PC-3 (cell line): ENCODE results near the gene ZBTB16. TPM values are rescaled to one million over a fixed set of nuclear protein-coding genes. Genes with fewer than 3 reads are reported as not detected.
A peak's percentile ranks its signal among the peaks of the same experiment; 100 is the strongest.

Experiments used
- ATAC-seq: fragments of 200-7000 bp; cut with Tn5 transposase; 2 replicates; pipeline ENCODE4 v1.9.1; 2020; ENCODE audit warnings: mild to moderate bottlenecking, moderate library complexity
- BruUV-seq: library from RNA; stranded (reverse); fragments of 400-500 nt; replicated peaks from 2 replicates; lab custom pipeline; 2021; lab: Mats Ljungman, UMichigan
- CTCF ChIA-PET: fragments of 300-600 bp; sonication (Branson Sonifier 250); formaldehyde crosslinking; loops from one replicate; lab custom pipeline; 2022; ENCODE audit warnings: antibody characterized with exemption; lab: Charles Lee
- POLR2A ChIA-PET: fragments of 300-600 bp; sonication (Branson Sonifier 250); formaldehyde crosslinking; loops from one replicate; lab custom pipeline; 2022; ENCODE audit warnings: antibody characterized with exemption; ENCODE audit not compliant: unreplicated experiment; lab: Charles Lee
- DNase-seq: peaks from one replicate; pipeline ENCODE4 v3.0.0-alpha.2; 2015
- H2AFZ ChIP-seq: fragments of 300-600 bp; sonication (generic); 2 replicates; pipeline ENCODE4 v1.6.0; 2016; ENCODE audit warnings: antibody characterized with exemption, low read length
- H3F3A ChIP-seq: fragments of 300-600 bp; sonication (generic); one replicate; pipeline ENCODE4 v1.6.0; 2017; ENCODE audit warnings: antibody characterized with exemption, low read length, control low read depth, mild to moderate bottlenecking; ENCODE audit not compliant: unreplicated experiment
- H3K27ac ChIP-seq: fragments of 300-600 bp; sonication (generic); 2 replicates; pipeline ENCODE4 v1.5.1; 2016; ENCODE audit warnings: mild to moderate bottlenecking, low read length
- H3K27me3 ChIP-seq: fragments of 300-600 bp; sonication (generic); 2 replicates; pipeline ENCODE4 v1.6.1; 2016; ENCODE audit warnings: low read length, mixed read lengths
- H3K36me3 ChIP-seq: fragments of 300-600 bp; sonication (generic); 2 replicates; pipeline ENCODE4 v1.6.1; 2016; ENCODE audit warnings: low read depth, mixed run types, low read length, mixed read lengths
- H3K4me1 ChIP-seq: fragments of 300-600 bp; sonication (generic); 2 replicates; pipeline ENCODE4 v1.5.1; 2016; ENCODE audit warnings: low read length; ENCODE audit not compliant: insufficient read depth
- H3K4me2 ChIP-seq: fragments of 300-600 bp; sonication (generic); 2 replicates; pipeline ENCODE4 v1.6.0; 2016; ENCODE audit warnings: low read length
- H3K4me3 ChIP-seq: fragments of 300-600 bp; sonication (generic); 2 replicates; pipeline ENCODE4 v1.5.1; 2016; ENCODE audit warnings: mild to moderate bottlenecking, low read length, mixed read lengths
- H3K79me2 ChIP-seq: fragments of 300-600 bp; sonication (generic); 2 replicates; pipeline ENCODE4 v1.6.1; 2017; ENCODE audit warnings: low read length, mixed read lengths
- H3K9ac ChIP-seq: fragments of 300-600 bp; sonication (generic); 2 replicates; pipeline ENCODE4 v1.6.0; 2016; ENCODE audit warnings: mild to moderate bottlenecking, low read length
- H3K9me2 ChIP-seq: fragments of 300-600 bp; sonication (generic); replicated peaks from 2 replicates; pipeline ENCODE4 v1.6.1; 2016; ENCODE audit warnings: mixed run types, low read length, mixed read lengths
- H3K9me3 ChIP-seq: fragments of 300-600 bp; sonication (generic); 2 replicates; pipeline ENCODE4 v1.6.1; 2016; ENCODE audit warnings: low read length, mixed read lengths
- H4K20me1 ChIP-seq: fragments of 300-600 bp; sonication (generic); 2 replicates; pipeline ENCODE4 v1.6.1; 2016; ENCODE audit warnings: low read length, mixed read lengths
- CTCF ChIP-seq: fragments of 300-600 bp; sonication (generic); conservative IDR thresholded peaks from 2 replicates; pipeline ENCODE4 v1.5.1; 2017; ENCODE audit warnings: antibody characterized with exemption, low read depth, mild to moderate bottlenecking, low read length
- EZH2 ChIP-seq: fragments of 300-600 bp; sonication (generic); IDR thresholded peaks from one replicate; pipeline ENCODE4 v1.6.1; 2017; ENCODE audit warnings: antibody characterized with exemption, mild to moderate bottlenecking, low read length; ENCODE audit not compliant: unreplicated experiment
- EZH2phosphoT487 ChIP-seq: fragments of 300-600 bp; sonication (generic); IDR thresholded peaks from 2 replicates; pipeline ENCODE4 v1.6.1; 2018; ENCODE audit warnings: mild to moderate bottlenecking, antibody characterized with exemption, low read length, borderline replicate concordance
- intact Hi-C: fragments of 100-400 bp; cut with micrococcal nuclease; formaldehyde crosslinking; loops from 2 replicates; pipeline ENCODE4 v1.9.0; 2023
- total RNA-seq: library from RNA; depleted of rRNA; stranded (reverse); fragments of >200 nt; gene quantifications from 2 replicates; pipeline ENCODE4 v1.2.3, GENCODE V29; 2014

Gene ZBTB16
- total RNA-seq, 1 experiment from 2014 or later: not detected

GRCh38 chr11:114230031-114230704 is 170.7 kb downstream of the ZBTB16 start:
- no peak for ATAC-seq

GRCh38 chr11:114232400-114233059 is 173.0 kb downstream of the ZBTB16 start:
- Histone ChIP-seq H3F3A (no peaks in the 10 kb centered on the region), H3K9ac (no peak overlapping the region), H3K79me2 (no peaks in the 10 kb centered on the region), H3K4me3 (no peak overlapping the region), H3K27me3 (peaks cover 88% of the 10 kb centered on the region), H3K9me2 (no peaks in the 10 kb centered on the region), H2AFZ (no peak overlapping the region), H3K4me2 (no peak overlapping the region), H3K27ac (no peak overlapping the region), H4K20me1 (no peaks in the 10 kb centered on the region), H3K4me1 (no peaks in the 10 kb centered on the region), H3K36me3 (no peaks in the 10 kb centered on the region), H3K9me3 (no peaks in the 10 kb centered on the region)
- ChIA-PET CTCF (no interaction called here), POLR2A (no interaction called here)
- TF ChIP-seq EZH2phosphoT487 (no peak), EZH2 (no peak), CTCF (no peak)
- DNase-seq (no peak), ATAC-seq (0 out of 2 replicates have a peak, but pooled peaks have one; percentile 33)
- intact Hi-C loops: no loop called here
- BruUV-seq: no TSS peak

More at GRCh38 chr11:114230031-114230704, 170.7 kb downstream of the ZBTB16 start:
- ChIA-PET CTCF (interaction anchor here (0.6 kb wide), 1 partner anchor 193 kb away, joined by 3 read pairs; no protein-coding TSS in a partner anchor), POLR2A (interaction anchor here (0.6 kb wide), 1 partner anchor 42 kb away, joined by 4 read pairs; no protein-coding TSS in a partner anchor)
- no peaks in the 10 kb centered on the region for H4K20me1 ChIP-seq
- H3K27me3 ChIP-seq: peaks cover 98% of the 10 kb centered on the region
- intact Hi-C loops: no loop called here
- H3K4me2 ChIP-seq: no peak overlapping the region
- TF ChIP-seq EZH2 (no peak), CTCF (no peak), EZH2phosphoT487 (no peak)
- H3F3A ChIP-seq: no peaks in the 10 kb centered on the region
- no peaks in the 10 kb centered on the region for H3K9me3 ChIP-seq
- no peak for DNase-seq
- H3K79me2 ChIP-seq: no peaks in the 10 kb centered on the region
- no peak overlapping the region for H2AFZ ChIP-seq
- no peaks in the 10 kb centered on the region for H3K36me3 ChIP-seq
- no peaks in the 10 kb centered on the region for H3K9me2 ChIP-seq
- H3K4me1 ChIP-seq: no peaks in the 10 kb centered on the region
- no peak overlapping the region for H3K27ac ChIP-seq
- H3K4me3 ChIP-seq: no peak overlapping the region
- no peak overlapping the region for H3K9ac ChIP-seq
- no TSS peak for BruUV-seq

GRCh38 chr11:114233755-114234154 is 174.2 kb downstream of the ZBTB16 start:
- TF ChIP-seq CTCF: no peak
- no peak for TF ChIP-seq EZH2phosphoT487
- no peak for TF ChIP-seq EZH2
- ATAC-seq: no peak
- intact Hi-C loops: no loop called here
- no peak overlapping the region for H2AFZ ChIP-seq
- no peak overlapping the region for H3K9ac ChIP-seq
- no TSS peak for BruUV-seq
- no peak overlapping the region for H3K4me2 ChIP-seq
- no peaks in the 10 kb centered on the region for H3K9me3 ChIP-seq
- no peak overlapping the region for H3K4me3 ChIP-seq
- H3K36me3 ChIP-seq: no peaks in the 10 kb centered on the region
- no peaks in the 10 kb centered on the region for H3K4me1 ChIP-seq
- ChIA-PET CTCF (no interaction called here), POLR2A (no interaction called here)
- no peak overlapping the region for H3K27ac ChIP-seq
- H3F3A ChIP-seq: no peaks in the 10 kb centered on the region
- no peaks in the 10 kb centered on the region for H3K79me2 ChIP-seq
- DNase-seq: no peak
- peaks cover 84% of the 10 kb centered on the region for H3K27me3 ChIP-seq
- H4K20me1 ChIP-seq: no peaks in the 10 kb centered on the region
- no peaks in the 10 kb centered on the region for H3K9me2 ChIP-seq
